ENCODE data around the gene ITGAL. TPM values are rescaled to one million over a fixed set of nuclear protein-coding genes. Genes with fewer than 3 reads are reported as not detected.

The ITGAL gene
- total and polyA plus RNA-seq, 2 of the 8 experiments (the other 6 are each of a cell fraction or from before 2014, with no cell fraction given): not detected

DNA sequence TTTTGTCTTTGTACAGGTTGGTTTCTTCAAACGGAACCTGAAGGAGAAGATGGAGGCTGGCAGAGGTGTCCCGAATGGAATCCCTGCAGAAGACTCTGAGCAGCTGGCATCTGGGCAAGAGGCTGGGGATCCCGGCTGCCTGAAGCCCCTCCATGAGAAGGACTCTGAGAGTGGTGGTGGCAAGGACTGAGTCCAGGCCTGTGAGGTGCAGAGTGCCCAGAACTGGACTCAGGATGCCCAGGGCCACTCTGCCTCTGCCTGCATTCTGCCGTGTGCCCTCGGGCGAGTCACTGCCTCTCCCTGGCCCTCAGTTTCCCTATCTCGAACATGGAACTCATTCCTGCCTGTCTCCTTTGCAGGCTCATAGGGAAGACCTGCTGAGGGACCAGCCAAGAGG lies 48.9 kb downstream of the ITGAL start (continued):
- TF ChIP-seq NANOG (IDR thresholded peaks at IDR 0.05; ENCODE audit: insufficient read depth, low read depth, low read length, poor library complexity, severe bottlenecking) (no peak), EGR1 (IDR thresholded peaks at IDR 0.05; ENCODE audit: borderline replicate concordance, low read depth, low read length) (no peak)
